Eye (tissue), 1 donor: Measurements from ENCODE around the gene ARHGAP28.
"Not testable (repeated sequence)": the region's sequence is repeated elsewhere in the genome, so short reads cannot be mapped to it uniquely, and the experiment has no call there.

Source experiments
- DNase-seq: peaks from one replicate; pipeline ENCODE4 v3.0.0-alpha.2; 2015

The ARHGAP28 gene

GRCh38 chr18:6821356-6821755, 91.8 kb downstream of the ARHGAP28 start:
- no peak for DNase-seq

DNA sequence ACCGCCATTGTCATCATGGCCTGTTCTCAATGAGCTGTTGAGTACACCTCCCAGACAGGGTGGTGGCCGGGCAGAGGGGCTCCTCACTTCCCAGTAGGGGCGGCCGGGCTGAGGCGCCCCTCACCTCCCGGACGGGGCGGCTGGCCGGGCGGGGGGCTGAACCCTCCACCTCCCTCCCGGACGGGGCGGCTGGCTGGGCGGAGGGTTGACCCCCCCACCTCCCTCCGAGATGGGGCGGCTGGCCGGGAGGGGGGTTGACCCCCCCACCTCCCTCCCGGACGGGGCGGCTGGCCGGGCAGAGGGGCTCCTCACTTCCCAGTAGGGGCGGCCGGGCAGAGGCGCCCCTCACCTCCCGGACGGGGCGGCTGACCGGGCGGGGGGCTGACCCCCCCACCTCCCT, 97.6 kb downstream of the ARHGAP28 start:
- DNase-seq: not testable (repeated sequence)

- DNase-seq: not testable (repeated sequence)
These were observed 98.0 kb downstream of the ARHGAP28 start for GRCh38 chr18:6827566-6827965.

DNA sequence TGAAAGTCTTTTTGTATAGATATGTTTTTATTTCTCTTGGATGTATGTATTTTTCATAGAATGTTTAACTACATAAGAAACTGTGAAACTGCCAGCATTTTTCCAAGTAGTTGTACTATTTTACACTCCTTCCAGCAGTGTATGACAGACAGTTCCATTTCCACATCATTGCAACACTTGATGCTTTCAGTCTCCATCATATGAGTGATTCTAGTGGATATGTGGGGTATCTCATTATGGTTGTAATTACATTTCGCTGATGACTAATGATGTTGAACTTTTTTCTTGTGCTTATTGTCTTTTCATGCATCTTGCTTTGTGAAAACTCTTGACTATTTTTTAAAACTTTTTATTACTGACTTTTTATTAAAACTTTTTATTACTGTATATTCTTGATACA, 101.4 kb downstream of the ARHGAP28 start:
- DNase-seq: no peak

DNA sequence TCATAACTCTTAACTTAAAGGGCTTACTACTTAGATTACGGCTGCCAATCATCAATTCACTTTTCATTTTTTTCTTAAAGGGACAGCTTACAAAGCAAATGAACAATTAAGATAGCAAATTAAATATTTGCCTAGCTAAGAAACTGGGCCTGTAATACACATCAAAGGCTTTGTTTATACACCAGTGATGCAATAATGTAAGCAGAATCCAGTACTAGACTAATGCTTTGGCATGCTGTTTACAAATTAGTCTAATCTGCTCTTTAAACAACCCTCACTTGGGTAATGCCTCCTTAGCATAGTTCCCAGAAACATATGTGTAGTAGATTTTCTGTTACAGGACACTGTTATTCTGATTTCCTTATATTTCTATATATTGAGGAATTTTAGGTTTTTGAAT, 105.8 kb downstream of the ARHGAP28 start:
- no peak for DNase-seq

GRCh38 chr18:6836331-6836730, 106.8 kb downstream of the ARHGAP28 start:
- DNase-seq: no peak

DNA sequence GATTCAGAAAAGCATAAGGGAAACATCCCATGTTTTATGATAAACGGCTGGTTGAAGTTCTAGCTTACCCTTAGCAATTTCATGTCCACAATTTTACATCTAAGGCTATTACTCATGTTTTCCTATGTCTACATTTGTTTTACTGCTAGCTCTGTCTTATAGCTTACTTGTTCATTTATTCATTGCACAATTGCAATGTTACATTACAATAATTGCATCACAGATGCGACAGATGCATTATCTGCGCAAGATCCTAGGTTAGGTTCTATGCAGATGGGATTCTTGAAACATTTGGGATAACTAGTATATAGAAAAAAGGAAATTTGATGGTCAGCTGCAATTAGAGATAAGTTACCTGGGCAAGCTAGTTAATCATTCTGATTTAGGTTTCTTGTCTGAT, 108.4 kb downstream of the ARHGAP28 start:
- DNase-seq: no peak

- DNase-seq: no peak
These were observed 112.6 kb downstream of the ARHGAP28 start for GRCh38 chr18:6842081-6842480.

DNA sequence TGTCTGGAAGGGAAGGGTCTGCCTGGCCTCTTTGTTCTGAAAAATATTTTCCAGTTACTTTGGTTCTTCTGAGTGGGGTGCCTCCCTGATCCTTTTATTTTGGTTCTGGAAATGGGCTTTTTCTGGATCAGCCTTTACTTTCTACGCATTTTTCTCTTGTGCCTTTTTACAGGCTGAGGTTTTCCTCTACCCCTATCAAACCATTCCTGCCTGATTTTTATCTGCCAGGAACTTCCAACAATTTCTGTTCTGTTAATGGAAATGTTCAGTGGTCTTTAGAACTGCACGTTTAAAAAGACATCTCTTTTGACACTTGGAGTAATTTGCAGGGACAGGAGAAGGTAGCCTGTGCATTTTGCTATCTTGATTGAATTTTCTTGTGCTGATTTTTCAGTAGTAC, 113.8 kb downstream of the ARHGAP28 start:
- no peak for DNase-seq

GRCh38 chr18:6845521-6845920, 116.0 kb downstream of the ARHGAP28 start:
- DNase-seq: not testable (repeated sequence)

- no peak for DNase-seq
These were observed 120.9 kb downstream of the ARHGAP28 start for GRCh38 chr18:6850396-6850795.

- DNase-seq: no peak
These were observed 122.0 kb downstream of the ARHGAP28 start for GRCh38 chr18:6851480-6851879.

DNA sequence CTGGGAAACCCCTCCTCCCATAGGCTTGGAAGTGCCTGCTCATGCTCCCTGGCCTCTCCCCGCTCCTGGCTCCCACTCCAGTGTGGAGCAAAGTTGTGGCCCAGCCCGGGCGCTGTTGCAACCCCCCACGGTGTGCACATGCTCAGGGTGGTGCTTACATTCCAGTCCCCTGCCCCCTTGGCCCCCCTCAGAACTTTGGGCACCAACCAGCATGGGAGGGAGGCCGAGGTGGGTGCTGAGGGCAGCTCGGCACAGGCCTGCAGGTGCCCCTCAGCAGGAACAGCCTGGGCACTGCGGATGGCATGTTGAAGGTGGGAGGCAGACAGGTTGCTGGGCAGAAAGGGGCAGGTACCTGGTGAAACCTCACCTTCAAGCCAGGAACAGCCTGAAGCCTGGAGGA, 125.3 kb downstream of the ARHGAP28 start:
- no peak for DNase-seq

GRCh38 chr18:6855767-6856166, 126.3 kb downstream of the ARHGAP28 start:
- no peak for DNase-seq

GRCh38 chr18:6857300-6857699, 127.8 kb downstream of the ARHGAP28 start:
- no peak for DNase-seq

- no peak for DNase-seq
These were observed 130.3 kb downstream of the ARHGAP28 start for GRCh38 chr18:6859676-6860422.

- DNase-seq: no peak
These were observed 131.4 kb downstream of the ARHGAP28 start for GRCh38 chr18:6860804-6861448.

DNA sequence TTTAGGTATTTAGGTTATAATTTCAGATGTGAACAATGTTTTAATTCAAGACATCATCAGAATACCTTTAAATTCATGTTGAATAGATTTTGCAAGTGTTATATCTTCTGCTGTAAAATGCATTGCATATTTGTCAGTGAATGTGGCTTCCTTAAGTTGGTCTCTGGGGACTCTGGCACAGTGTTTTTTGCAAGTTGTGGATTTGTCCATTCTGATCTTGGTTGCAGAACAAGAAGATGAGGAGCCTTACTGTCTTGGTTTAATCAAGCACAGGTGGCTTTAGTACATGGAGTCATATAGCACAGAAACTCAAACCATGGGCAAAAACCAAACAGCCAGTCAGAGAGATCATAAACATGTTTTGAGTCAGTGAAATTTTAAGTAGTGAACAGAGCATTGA, 135.7 kb downstream of the ARHGAP28 start:
- DNase-seq: no peak

- peak; percentile 90 for DNase-seq
These were observed 137.1 kb downstream of the ARHGAP28 start for GRCh38 chr18:6866552-6867085.

DNA sequence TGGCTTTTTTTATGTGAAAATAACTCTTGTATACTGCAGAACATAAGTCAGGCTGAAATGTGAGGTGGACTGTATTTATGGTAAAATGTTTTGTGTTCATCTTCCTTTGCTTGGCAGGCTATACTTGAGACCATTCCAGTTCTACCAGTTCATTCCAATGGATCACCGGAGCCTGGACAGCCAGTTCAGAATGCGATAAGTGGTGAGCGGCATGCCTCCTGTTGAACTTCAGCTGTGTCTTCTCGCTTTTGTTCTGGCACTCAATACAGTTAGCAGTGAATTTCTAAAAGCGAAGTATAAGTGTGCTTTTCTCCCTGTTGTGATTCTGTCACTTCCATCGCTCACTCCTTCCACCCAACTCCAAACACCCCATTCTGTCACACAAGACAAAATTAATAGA, 138.5 kb downstream of the ARHGAP28 start:
- DNase-seq: no peak

- no peak for DNase-seq
These were observed 142.1 kb downstream of the ARHGAP28 start for GRCh38 chr18:6871566-6871965.

- no peak for DNase-seq
These were observed 143.7 kb downstream of the ARHGAP28 start for GRCh38 chr18:6873040-6873751.

DNA sequence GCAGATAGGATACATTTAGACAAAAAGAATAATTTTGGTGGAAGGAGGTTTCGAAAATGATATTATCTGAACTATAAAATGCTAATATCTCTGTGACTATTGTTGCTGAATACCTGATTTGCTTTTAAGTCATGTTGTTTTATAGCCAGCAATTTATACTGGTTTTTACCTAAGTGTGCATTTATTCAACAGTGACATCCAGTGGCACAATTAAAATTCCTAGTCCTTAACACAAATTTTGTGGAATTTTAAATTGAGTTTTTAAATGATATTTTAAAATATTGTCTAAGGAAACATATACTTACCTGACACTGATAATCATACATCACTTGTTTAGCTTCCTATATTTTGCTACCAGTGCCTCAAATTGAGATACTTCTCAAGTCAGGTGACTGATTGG, 144.8 kb downstream of the ARHGAP28 start:
- no peak for DNase-seq

DNA sequence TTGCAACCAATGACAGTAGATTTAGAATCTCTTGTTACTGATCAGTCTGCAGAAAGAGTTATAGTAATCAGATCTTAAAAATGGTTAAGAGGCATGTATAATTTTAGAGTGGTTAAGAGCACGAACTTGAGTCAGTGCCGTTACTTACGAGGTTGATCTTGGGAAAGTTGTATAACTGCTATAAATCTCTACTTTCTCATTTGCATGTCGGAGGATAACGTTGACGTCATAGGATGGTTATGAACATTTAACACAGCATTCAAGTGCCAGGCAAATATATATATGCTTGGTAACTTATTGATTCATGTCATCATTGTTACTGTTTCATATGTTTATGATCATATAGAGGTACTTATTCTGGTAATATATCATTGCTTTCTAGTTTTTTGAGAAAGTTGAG, 146.2 kb downstream of the ARHGAP28 start:
- DNase-seq: no peak
